B cell (primary cell): ENCODE measurements around the gene FRMD6.

Experiments used
- EZH2 ChIP-seq: IDR thresholded peaks from 2 replicates; pipeline ENCODE4 v1.6.1; 2012; ENCODE audit warnings: borderline replicate concordance, low read depth, mild to moderate bottlenecking, moderate library complexity, low read length; ENCODE audit not compliant: insufficient read depth, poor library complexity, severe bottlenecking
- TF ChIP-seq, protein P1 (sequence below): fragments of 200-600 bp; IDR thresholded peaks from one replicate; pipeline ENCODE4 v1.8.0; 2022; ENCODE audit warnings: antibody characterized with exemption, mild to moderate bottlenecking

- TF ChIP-seq, protein P1, sequence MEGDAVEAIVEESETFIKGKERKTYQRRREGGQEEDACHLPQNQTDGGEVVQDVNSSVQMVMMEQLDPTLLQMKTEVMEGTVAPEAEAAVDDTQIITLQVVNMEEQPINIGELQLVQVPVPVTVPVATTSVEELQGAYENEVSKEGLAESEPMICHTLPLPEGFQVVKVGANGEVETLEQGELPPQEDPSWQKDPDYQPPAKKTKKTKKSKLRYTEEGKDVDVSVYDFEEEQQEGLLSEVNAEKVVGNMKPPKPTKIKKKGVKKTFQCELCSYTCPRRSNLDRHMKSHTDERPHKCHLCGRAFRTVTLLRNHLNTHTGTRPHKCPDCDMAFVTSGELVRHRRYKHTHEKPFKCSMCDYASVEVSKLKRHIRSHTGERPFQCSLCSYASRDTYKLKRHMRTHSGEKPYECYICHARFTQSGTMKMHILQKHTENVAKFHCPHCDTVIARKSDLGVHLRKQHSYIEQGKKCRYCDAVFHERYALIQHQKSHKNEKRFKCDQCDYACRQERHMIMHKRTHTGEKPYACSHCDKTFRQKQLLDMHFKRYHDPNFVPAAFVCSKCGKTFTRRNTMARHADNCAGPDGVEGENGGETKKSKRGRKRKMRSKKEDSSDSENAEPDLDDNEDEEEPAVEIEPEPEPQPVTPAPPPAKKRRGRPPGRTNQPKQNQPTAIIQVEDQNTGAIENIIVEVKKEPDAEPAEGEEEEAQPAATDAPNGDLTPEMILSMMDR, result no peak
- TF ChIP-seq EZH2, result no peak
These were observed 52.1 kb downstream of the FRMD6 start for GRCh38 chr14:51703787-51704186.
